PC-9 (cell line): ENCODE data around the gene BUB1B. TPM values are rescaled to one million over a fixed set of nuclear protein-coding genes. Genes with fewer than 3 reads are reported as not detected.

Experiments used
- BruUV-seq: library from RNA; stranded (reverse); fragments of 400-500 nt; replicated peaks from 2 replicates; lab custom pipeline; 2021; lab: Mats Ljungman, UMichigan
- CTCF ChIA-PET: fragments of 300-600 bp; sonication (Branson Sonifier 250); formaldehyde crosslinking; loops from one replicate; lab custom pipeline; 2022; ENCODE audit warnings: antibody characterized with exemption; lab: Charles Lee
- POLR2A ChIA-PET: fragments of 300-600 bp; sonication (Branson Sonifier 250); formaldehyde crosslinking; loops from one replicate; lab custom pipeline; 2022; ENCODE audit warnings: antibody characterized with exemption; ENCODE audit not compliant: unreplicated experiment; lab: Charles Lee
- DNase-seq, 2 experiments: peaks; one replicate each; pipeline versions ENCODE4 v3.0.0 to v3.0.0-alpha.2; 2015 to 2022; ENCODE audit warnings: mixed read lengths in 1 of 2
- H2AFZ ChIP-seq: fragments of 200-600 bp; sonication (generic); 2 replicates; pipeline ENCODE4 v1.8.1; 2017; ENCODE audit warnings: antibody characterized with exemption
- H3F3A ChIP-seq: fragments of 200-600 bp; sonication (generic); 2 replicates; pipeline ENCODE4 v1.8.1; 2017; ENCODE audit warnings: antibody characterized with exemption, mild to moderate bottlenecking, low read depth; ENCODE audit not compliant: insufficient read depth
- H3K27ac ChIP-seq: fragments of 200-600 bp; sonication (generic); 2 replicates; pipeline ENCODE4 v1.6.1; 2016; ENCODE audit warnings: mixed run types
- H3K27me3 ChIP-seq: fragments of 200-600 bp; sonication (generic); 2 replicates; pipeline ENCODE4 v1.6.1; 2016; ENCODE audit warnings: low read depth, mixed run types; ENCODE audit not compliant: insufficient read depth
- H3K36me3 ChIP-seq: fragments of 200-600 bp; sonication (generic); 2 replicates; pipeline ENCODE4 v1.6.1; 2016; ENCODE audit warnings: low read depth, mixed run types
- H3K4me1 ChIP-seq: fragments of 200-600 bp; sonication (generic); replicated peaks from 2 replicates; pipeline ENCODE4 v1.6.1; 2016; ENCODE audit warnings: mixed run types; ENCODE audit not compliant: insufficient read depth
- H3K4me2 ChIP-seq: fragments of 200-600 bp; sonication (generic); 2 replicates; pipeline ENCODE4 v1.6.1; 2017; ENCODE audit warnings: mixed run types
- H3K4me3 ChIP-seq: fragments of 200-600 bp; sonication (generic); 2 replicates; pipeline ENCODE4 v1.6.1; 2016; ENCODE audit warnings: mixed run types
- H3K79me2 ChIP-seq: fragments of 200-600 bp; sonication (generic); 2 replicates; pipeline ENCODE4 v1.6.1; 2017; ENCODE audit warnings: low read depth, mixed run types
- H3K9me2 ChIP-seq: fragments of 200-600 bp; sonication (generic); 2 replicates; pipeline ENCODE4 v1.8.1; 2017; ENCODE audit warnings: mild to moderate bottlenecking; ENCODE audit not compliant: insufficient read depth
- H3K9me3 ChIP-seq: fragments of 200-600 bp; sonication (generic); 2 replicates; pipeline ENCODE4 v1.8.1; 2016; ENCODE audit warnings: low read depth; ENCODE audit not compliant: insufficient read depth
- H4K20me1 ChIP-seq: fragments of 200-600 bp; sonication (generic); 2 replicates; pipeline ENCODE4 v1.8.1; 2017; ENCODE audit not compliant: insufficient read depth
- EZH2 ChIP-seq: fragments of 200-600 bp; sonication (generic); IDR thresholded peaks from 2 replicates; pipeline ENCODE4 v1.8.0; 2017; ENCODE audit warnings: antibody characterized with exemption, low read depth
- intact Hi-C: fragments of 100-400 bp; cut with micrococcal nuclease; formaldehyde crosslinking; loops from one replicate; pipeline ENCODE4 v1.10.0; 2022; ENCODE audit not compliant: unreplicated experiment
- total RNA-seq: library from RNA; stranded (reverse); gene quantifications from 2 replicates; pipeline ENCODE4 v1.2.3, GENCODE V29; 2021
- TF ChIP-seq, protein P1 (sequence below): fragments of 200-600 bp; sonication (generic); conservative IDR thresholded peaks from 2 replicates; pipeline ENCODE4 v1.6.1; 2017; ENCODE audit warnings: mixed run types, antibody characterized with exemption, mild to moderate bottlenecking, moderate library complexity

Gene BUB1B
- total RNA-seq, 1 experiment from 2014 or later, result 75.3 TPM

DNA sequence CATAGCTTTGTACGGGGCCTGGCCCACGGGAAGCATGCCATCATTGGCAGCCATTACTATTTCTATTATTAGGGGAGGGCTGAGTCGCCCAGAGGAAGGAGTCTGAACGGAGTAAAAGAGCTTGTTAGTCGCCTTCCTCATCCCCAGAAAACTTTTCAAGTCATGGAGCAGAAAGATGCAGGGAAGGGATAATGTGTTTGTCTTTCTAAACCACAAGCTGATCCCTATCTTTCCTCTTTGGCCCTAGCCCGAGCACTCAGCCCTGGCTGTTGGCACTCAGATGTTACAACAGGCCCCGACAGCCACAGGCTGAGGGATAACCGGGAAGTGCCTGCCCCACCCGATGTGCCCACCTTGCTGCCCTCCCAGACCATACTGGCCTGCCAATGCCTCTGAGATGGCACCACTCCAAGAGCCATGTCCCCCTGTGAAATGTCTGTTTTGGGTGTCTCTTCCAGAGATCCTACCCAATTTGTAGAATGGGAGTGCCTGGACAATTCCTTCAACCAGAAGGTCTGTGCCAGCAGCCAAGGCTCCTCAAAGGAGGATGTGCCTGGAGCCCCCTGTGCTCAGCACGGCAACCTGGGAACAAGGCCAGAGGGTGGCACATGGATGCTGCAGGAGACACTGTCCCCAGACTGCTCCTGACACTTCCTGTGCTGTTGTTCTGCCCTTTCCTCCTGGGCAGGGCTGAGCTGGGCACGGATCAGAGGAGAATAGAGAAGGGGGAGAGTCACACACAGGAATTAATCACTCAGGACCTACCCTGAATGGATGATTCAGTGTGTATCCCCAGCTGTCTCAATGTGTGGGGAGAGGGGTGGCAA, 88.8 kb downstream of the BUB1B start:
- Histone ChIP-seq H3K4me3 (no peak overlapping the region), H4K20me1 (no peaks in the 10 kb centered on the region), H3K79me2 (no peaks in the 10 kb centered on the region), H2AFZ (no peak overlapping the region), H3K36me3 (no peaks in the 10 kb centered on the region), H3K9me2 (no peaks in the 10 kb centered on the region), H3K27me3 (no peaks in the 10 kb centered on the region), H3K9me3 (no peaks in the 10 kb centered on the region), H3F3A (peaks cover 32% of the 10 kb centered on the region), H3K27ac (no peak overlapping the region), H3K4me1 (peaks cover 37% of the 10 kb centered on the region), H3K4me2 (peak overlapping the region; percentile 32)
- intact Hi-C loops, result loop anchor here (10.0 kb wide), 1 partner anchor 145 kb away; the partner anchor contains the start of gene BMF
- CTCF ChIA-PET, result no interaction called here
- peak; percentile 49 to 67 for DNase-seq
- no peak for TF ChIP-seq EZH2
- TF ChIP-seq, protein P1, sequence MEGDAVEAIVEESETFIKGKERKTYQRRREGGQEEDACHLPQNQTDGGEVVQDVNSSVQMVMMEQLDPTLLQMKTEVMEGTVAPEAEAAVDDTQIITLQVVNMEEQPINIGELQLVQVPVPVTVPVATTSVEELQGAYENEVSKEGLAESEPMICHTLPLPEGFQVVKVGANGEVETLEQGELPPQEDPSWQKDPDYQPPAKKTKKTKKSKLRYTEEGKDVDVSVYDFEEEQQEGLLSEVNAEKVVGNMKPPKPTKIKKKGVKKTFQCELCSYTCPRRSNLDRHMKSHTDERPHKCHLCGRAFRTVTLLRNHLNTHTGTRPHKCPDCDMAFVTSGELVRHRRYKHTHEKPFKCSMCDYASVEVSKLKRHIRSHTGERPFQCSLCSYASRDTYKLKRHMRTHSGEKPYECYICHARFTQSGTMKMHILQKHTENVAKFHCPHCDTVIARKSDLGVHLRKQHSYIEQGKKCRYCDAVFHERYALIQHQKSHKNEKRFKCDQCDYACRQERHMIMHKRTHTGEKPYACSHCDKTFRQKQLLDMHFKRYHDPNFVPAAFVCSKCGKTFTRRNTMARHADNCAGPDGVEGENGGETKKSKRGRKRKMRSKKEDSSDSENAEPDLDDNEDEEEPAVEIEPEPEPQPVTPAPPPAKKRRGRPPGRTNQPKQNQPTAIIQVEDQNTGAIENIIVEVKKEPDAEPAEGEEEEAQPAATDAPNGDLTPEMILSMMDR, result no peak
- BruUV-seq, result no TSS peak
- POLR2A ChIA-PET, result no interaction called here

- intact Hi-C loops, result loop anchor here (10.0 kb wide), 1 partner anchor 145 kb away; the partner anchor contains the start of gene BMF
- Histone ChIP-seq H4K20me1 (no peaks in the 10 kb centered on the region), H3K4me3 (no peak overlapping the region), H3K79me2 (no peaks in the 10 kb centered on the region), H3K4me1 (peaks cover 32% of the 10 kb centered on the region), H3K27ac (no peak overlapping the region), H3K4me2 (no peak overlapping the region; the same call in 1 of the 2 replicates), H3K9me2 (no peaks in the 10 kb centered on the region), H3F3A (peaks cover 28% of the 10 kb centered on the region), H2AFZ (no peak overlapping the region), H3K36me3 (no peaks in the 10 kb centered on the region), H3K27me3 (no peaks in the 10 kb centered on the region), H3K9me3 (no peaks in the 10 kb centered on the region)
- no peak for DNase-seq
- POLR2A ChIA-PET, result no interaction called here
- CTCF ChIA-PET, result no interaction called here
- TF ChIP-seq, protein P1, result no peak
- TF ChIP-seq EZH2, result no peak
- BruUV-seq, result no TSS peak
Observed at GRCh38 chr15:40250304-40250656, 89.4 kb downstream of the BUB1B start.

DNA sequence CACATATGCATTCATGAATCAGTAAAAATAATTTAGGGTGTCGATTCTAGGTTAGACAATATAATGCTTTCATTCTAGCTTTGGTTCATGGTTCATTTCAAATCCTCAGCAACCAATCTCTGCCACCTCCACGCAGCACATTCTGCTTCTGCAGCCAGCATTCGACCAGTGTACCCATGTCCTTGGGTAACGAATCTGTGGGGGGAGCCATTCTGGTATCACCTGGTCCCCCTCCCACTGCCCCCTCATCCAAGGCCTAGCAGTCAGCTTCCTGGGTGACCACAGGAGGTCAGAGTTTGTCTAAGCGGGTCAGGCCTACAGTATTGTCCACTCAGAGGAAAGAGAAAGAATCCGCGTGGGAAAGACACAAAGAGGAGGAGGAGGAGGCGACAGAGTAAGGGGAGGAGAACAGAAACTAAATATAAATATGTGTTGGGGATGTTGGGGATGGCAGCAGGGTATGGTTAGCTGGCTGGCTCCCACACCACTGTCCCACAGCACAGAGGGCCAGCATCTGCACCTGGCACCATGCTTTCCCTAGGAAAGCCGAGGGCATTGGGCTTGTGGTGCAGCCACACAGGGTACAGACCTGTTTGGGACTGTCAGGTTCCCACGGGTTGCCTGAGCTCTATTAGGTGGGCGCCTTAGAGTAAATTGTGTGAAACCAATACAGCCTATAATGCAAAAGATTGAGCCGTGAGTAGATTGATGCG, 90.1 kb downstream of the BUB1B start:
- Histone ChIP-seq H3K27ac (no peak overlapping the region), H3K4me3 (no peak overlapping the region), H3K9me3 (no peaks in the 10 kb centered on the region), H3F3A (peaks cover 21% of the 10 kb centered on the region), H3K4me2 (no peak overlapping the region), H3K9me2 (no peaks in the 10 kb centered on the region), H3K79me2 (no peaks in the 10 kb centered on the region), H3K36me3 (no peaks in the 10 kb centered on the region), H4K20me1 (no peaks in the 10 kb centered on the region), H3K4me1 (peaks cover 26% of the 10 kb centered on the region), H3K27me3 (no peaks in the 10 kb centered on the region), H2AFZ (no peak overlapping the region)
- ChIA-PET POLR2A (no interaction called here), CTCF (no interaction called here)
- no peak for DNase-seq
- intact Hi-C loops, result loop anchor here (10.0 kb wide), 1 partner anchor 146 kb away; the partner anchor contains the start of gene BMF
- BruUV-seq, result no TSS peak
- TF ChIP-seq EZH2, result no peak
- TF ChIP-seq, protein P1, result no peak
